GM12865 (cell line): ENCODE data around the gene EEF1AKMT4.

ENCODE experiments used
- DNase-seq: peaks from one replicate; pipeline ENCODE4 v3.0.0; 2010; ENCODE audit warnings: low read depth
- H3K4me3 ChIP-seq: 2 replicates; pipeline ENCODE4 v1.5.1; 2011; ENCODE audit warnings: mild to moderate bottlenecking, low read depth, low read length, control low read depth
- CTCF ChIP-seq: IDR thresholded peaks from 2 replicates; pipeline ENCODE4 v1.5.1; 2011; ENCODE audit warnings: low read length, control low read depth, low read depth, inconsistent platforms; ENCODE audit not compliant: insufficient read depth; ENCODE audit errors: missing control alignments

EEF1AKMT4 gene

DNA sequence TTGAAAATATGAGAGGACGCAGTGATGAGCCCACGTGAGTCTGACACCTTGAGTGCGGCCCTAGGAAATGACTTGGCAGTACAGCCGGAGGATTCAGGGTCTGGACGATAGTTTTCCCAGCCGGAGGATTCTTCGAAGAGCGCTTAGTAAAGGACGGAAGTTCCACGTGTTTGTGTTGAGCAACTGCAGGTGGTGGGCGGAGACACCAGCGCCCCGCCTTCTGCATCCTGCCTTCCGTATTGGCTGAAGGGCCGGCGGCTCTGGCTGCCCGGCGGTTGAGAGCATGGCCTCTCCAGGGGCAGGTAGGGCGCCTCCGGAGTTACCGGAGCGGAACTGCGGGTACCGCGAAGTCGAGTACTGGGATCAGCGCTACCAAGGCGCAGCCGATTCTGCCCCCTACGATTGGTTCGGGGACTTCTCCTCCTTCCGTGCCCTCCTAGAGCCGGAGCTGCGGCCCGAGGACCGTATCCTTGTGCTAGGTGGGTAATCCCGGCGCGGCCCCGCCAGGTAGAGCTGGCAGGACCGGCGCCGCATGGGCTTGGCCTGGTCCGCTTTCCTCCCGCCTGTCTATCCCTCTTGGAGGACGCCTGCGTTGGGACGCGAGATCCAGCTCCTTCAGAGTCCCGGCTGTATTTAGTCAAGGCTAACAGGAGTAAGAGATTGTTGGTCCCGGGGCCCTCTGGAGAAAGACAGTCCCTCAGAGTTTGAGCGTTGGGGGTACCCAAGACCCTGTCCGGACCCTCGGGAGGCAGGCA lies at the start of gene EEF1AKMT4:
TSS of gene EEF1AKMT4 (plus strand) at position 261 of the 755 bp plus-strand sequence. CDS start at position 284, 23 bp downstream.
- DNase-seq = peak; percentile 99
- peak; percentile 12 for TF ChIP-seq CTCF
- H3K4me3 ChIP-seq = peak within 1 kb of the TSS; percentile 86

GRCh38 chr3:184200825-184201224 lies 48.6 kb upstream of the EEF1AKMT4 start:
- no peak overlapping the region for H3K4me3 ChIP-seq
- DNase-seq = no peak
- TF ChIP-seq CTCF = no peak

GRCh38 chr3:184203526-184203925 lies 45.9 kb upstream of the EEF1AKMT4 start:
- no peak for DNase-seq
- TF ChIP-seq CTCF = no peak
- H3K4me3 ChIP-seq = no peak overlapping the region

DNA sequence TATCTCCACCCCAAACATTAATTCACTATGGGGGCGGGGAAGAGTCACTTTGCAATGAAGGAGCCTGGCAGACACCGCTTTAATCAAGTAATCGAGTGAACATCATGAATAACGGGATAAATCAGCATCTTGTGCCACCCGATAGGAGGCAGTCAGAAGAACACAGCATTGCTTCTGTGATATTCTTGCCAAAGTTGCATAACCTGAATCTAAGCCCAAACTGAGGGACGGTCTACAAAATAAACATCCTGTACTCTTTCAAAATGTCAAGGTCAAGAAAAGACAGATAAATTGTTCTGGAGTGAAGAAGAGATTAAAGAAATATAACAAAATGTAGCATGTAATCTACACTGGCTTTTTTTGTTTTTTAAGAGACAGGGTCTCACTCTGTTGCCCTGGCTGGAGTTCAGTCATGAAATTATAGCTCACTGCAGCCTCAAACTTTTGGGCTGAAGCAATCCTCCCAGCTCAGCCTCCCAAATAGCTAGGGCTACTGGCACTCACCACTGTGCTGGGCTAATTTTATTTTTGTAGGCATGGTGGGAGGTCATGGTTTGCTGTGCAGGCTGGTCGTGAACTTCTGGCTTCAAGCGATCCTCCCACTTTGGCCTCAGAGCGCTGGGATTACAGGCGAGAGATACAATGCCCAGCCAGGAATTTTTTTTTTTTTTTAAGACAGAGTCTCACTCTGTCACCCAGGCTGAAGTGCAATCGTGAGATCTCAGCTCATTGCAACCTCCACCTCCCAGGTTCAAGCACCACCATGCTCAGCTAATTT lies 40.1 kb upstream of the EEF1AKMT4 start:
- no peak for DNase-seq
- H3K4me3 ChIP-seq = no peak overlapping the region
- TF ChIP-seq CTCF = no peak

DNA sequence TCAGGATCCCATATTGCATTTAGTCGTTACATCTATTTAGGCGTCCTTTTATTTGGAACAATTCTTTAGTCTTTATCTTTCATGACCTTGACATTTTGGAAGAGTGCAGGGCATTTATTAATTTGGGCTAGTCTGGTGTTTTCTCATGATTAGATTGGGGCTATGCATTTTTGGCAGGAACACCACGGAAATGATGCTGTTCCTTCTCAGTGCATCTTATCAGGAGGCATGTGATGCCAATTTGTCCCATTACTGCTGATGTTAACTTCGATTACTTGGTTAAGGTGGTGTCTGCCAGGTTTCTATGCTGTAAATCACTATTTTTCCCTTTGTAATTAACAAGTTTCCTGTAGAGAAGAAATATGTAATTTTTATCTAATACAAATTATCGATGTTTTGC lies 38.2 kb upstream of the EEF1AKMT4 start:
- no peak for DNase-seq
- H3K4me3 ChIP-seq = no peak overlapping the region
- TF ChIP-seq CTCF = no peak

- no peak for TF ChIP-seq CTCF
- H3K4me3 ChIP-seq = no peak overlapping the region
- no peak for DNase-seq
Observed at GRCh38 chr3:184211718-184212117, 37.8 kb upstream of the EEF1AKMT4 start.
